Dedifferentiated amniotic fluid mesenchymal stem cell (primary cell): Measurements from ENCODE around the gene C11orf21.

ENCODE experiments used
- DNase-seq: peaks from one replicate; pipeline ENCODE4 v3.0.0-alpha.2; 2016; ENCODE audit errors: extremely low spot score

C11orf21 gene

GRCh38 chr11:2260491-2261364 lies 41.0 kb downstream of the C11orf21 start:
- no peak for DNase-seq

GRCh38 chr11:2259897-2260451 lies 41.7 kb downstream of the C11orf21 start:
- no peak for DNase-seq

GRCh38 chr11:2259466-2259830 lies 42.3 kb downstream of the C11orf21 start:
- no peak for DNase-seq

GRCh38 chr11:2258501-2259465 lies 42.9 kb downstream of the C11orf21 start:
- DNase-seq: no peak

GRCh38 chr11:2256951-2257700 lies 44.6 kb downstream of the C11orf21 start:
- no peak for DNase-seq

GRCh38 chr11:2256293-2256913 lies 45.3 kb downstream of the C11orf21 start:
- DNase-seq: no peak

GRCh38 chr11:2252018-2252417 lies 49.7 kb downstream of the C11orf21 start:
- DNase-seq: no peak

- DNase-seq: no peak
Observed at GRCh38 chr11:2251138-2251537, 50.6 kb downstream of the C11orf21 start.

- DNase-seq: no peak
Observed at GRCh38 chr11:2250485-2250884, 51.2 kb downstream of the C11orf21 start.

GRCh38 chr11:2250041-2250440 lies 51.7 kb downstream of the C11orf21 start:
- no peak for DNase-seq

GRCh38 chr11:2249189-2249916 lies 52.4 kb downstream of the C11orf21 start:
- DNase-seq: no peak

GRCh38 chr11:2248762-2249161 lies 53.0 kb downstream of the C11orf21 start:
- DNase-seq: no peak

- DNase-seq: no peak
Observed at GRCh38 chr11:2248242-2248641, 53.5 kb downstream of the C11orf21 start.

- no peak for DNase-seq
Observed at GRCh38 chr11:2247496-2247895, 54.2 kb downstream of the C11orf21 start.
